Fibroblast of lung (primary cell): ENCODE data around the gene EFR3B. TPM values are rescaled to one million over a fixed set of nuclear protein-coding genes. Genes with fewer than 3 reads are reported as not detected.

ENCODE experiments used
- DNase-seq, 2 donors: peaks; one replicate each; pipeline versions ENCODE4 v3.0.0 to v3.0.0-alpha.2; 2010; ENCODE audit warnings: low read depth in 2 of 2
- H2AFZ ChIP-seq: 2 replicates; pipeline ENCODE4 v1.5.1; 2012; ENCODE audit warnings: low read length, control low read depth, inconsistent platforms
- H3K27ac ChIP-seq: 2 replicates; pipeline ENCODE4 v1.5.1; 2011; ENCODE audit warnings: low read length, control low read depth; ENCODE audit not compliant: insufficient read depth
- H3K27me3 ChIP-seq: 2 replicates; pipeline ENCODE4 v1.5.1; 2011; ENCODE audit warnings: mild to moderate bottlenecking, low read length; ENCODE audit not compliant: control insufficient read depth, insufficient read depth
- H3K36me3 ChIP-seq: 2 replicates; pipeline ENCODE4 v1.5.1; 2011; ENCODE audit warnings: low read length; ENCODE audit not compliant: control insufficient read depth, insufficient read depth
- H3K4me1 ChIP-seq: 2 replicates; pipeline ENCODE4 v1.5.1; 2011; ENCODE audit warnings: low read length; ENCODE audit not compliant: control insufficient read depth, insufficient read depth; ENCODE audit errors: extremely low read depth
- H3K4me2 ChIP-seq: 2 replicates; pipeline ENCODE4 v1.5.1; 2011; ENCODE audit warnings: low read length, control low read depth; ENCODE audit not compliant: insufficient read depth; ENCODE audit errors: extremely low read depth
- H3K4me3 ChIP-seq, 4 experiments: fragments of 200-600 bp in 1 of 4; sonication (generic) in 1 of 4; replicated peaks in 1 of 4; 2 replicates each; pipeline ENCODE4 v1.5.1; 2011 to 2016; ENCODE audit warnings: low read length in 4 of 4, low read depth in 3 of 4, mild to moderate bottlenecking in 3 of 4, control low read depth in 2 of 4, inconsistent platforms in 1 of 4, mixed read lengths in 1 of 4; ENCODE audit not compliant: insufficient read depth in 1 of 4; ENCODE audit errors: control extremely low read depth in 1 of 4
- H3K79me2 ChIP-seq: 2 replicates; pipeline ENCODE4 v1.5.1; 2012; ENCODE audit warnings: mild to moderate bottlenecking, low read length, inconsistent platforms; ENCODE audit not compliant: control insufficient read depth, insufficient read depth
- H3K9ac ChIP-seq: 2 replicates; pipeline ENCODE4 v1.5.1; 2011; ENCODE audit warnings: mild to moderate bottlenecking, low read length, control low read depth; ENCODE audit not compliant: insufficient read depth
- H3K9me3 ChIP-seq: 2 replicates; pipeline ENCODE4 v1.5.1; 2012; ENCODE audit warnings: low read depth, low read length; ENCODE audit not compliant: control insufficient read depth, insufficient read depth
- H4K20me1 ChIP-seq: 2 replicates; pipeline ENCODE4 v1.5.1; 2011; ENCODE audit warnings: low read length; ENCODE audit not compliant: control insufficient read depth, insufficient read depth; ENCODE audit errors: extremely low read depth
- EZH2 ChIP-seq: IDR thresholded peaks from 2 replicates; pipeline ENCODE4 v1.5.1; 2012; ENCODE audit warnings: low read length, control low read depth, mild to moderate bottlenecking; ENCODE audit errors: missing control alignments
- polyA plus RNA-seq, 2 donors: library from polyadenylated mRNA; depleted of rRNA in 1 of 2; stranded (reverse) in 1 of 2; unstranded in 1 of 2; fragments of >200 nt; gene quantifications; 2 replicates each; pipeline ENCODE4 v1.2.1, GENCODE V29; 2011 to 2012; ENCODE audit warnings: missing spikeins in 1 of 2
- total RNA-seq: library from RNA; depleted of rRNA; stranded (reverse); fragments of >200 nt; gene quantifications from 2 replicates; pipeline ENCODE4 v1.2.1, GENCODE V29; 2014
- TF ChIP-seq, protein P1 (sequence below), 2 donors: IDR thresholded peaks in 1 of 2; conservative IDR thresholded peaks in 1 of 2; 1 replicate in 1 of 2; 2 replicates in 1 of 2; pipeline ENCODE4 v1.5.1; 2011 to 2012; ENCODE audit warnings: low read length in 2 of 2, control low read depth in 1 of 2, inconsistent platforms in 1 of 2, low read depth in 1 of 2, mild to moderate bottlenecking in 1 of 2

EFR3B gene
- total and polyA plus RNA-seq, 2 donors (not counting 1 experiment from before 2014, with no cell fraction given) = 0.03 to 0.50 TPM

DNA sequence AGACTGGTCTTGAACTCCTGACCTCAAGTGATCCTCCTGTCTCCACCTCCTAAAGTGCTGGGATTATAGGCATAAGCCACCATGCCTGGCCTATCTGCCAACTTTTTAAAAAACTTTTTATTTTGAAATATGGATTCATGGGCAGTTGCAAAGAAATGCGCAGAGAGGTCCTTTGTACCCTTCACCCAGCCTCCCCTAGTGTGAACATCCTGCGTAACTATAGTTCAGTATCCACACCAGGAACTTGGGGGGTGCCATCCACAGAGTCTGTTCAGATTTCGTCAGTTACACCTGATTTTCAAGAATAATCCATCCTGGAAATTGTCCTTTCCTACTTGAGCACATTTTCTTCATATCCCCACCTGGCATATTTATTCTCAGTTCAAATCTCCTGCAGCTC lies 33.0 kb downstream of the EFR3B start:
- Histone ChIP-seq H3K36me3 (no peaks in the 10 kb centered on the region), H3K27ac (no peak overlapping the region), H2AFZ (no peak overlapping the region), H3K4me3 (no peak overlapping the region), H4K20me1 (no peaks in the 10 kb centered on the region), H3K9ac (no peak overlapping the region), H3K9me3 (no peaks in the 10 kb centered on the region), H3K27me3 (peaks cover 7% of the 10 kb centered on the region), H3K4me2 (no peak overlapping the region), H3K4me1 (peaks cover 4% of the 10 kb centered on the region), H3K79me2 (no peaks in the 10 kb centered on the region)
- TF ChIP-seq, protein P1, sequence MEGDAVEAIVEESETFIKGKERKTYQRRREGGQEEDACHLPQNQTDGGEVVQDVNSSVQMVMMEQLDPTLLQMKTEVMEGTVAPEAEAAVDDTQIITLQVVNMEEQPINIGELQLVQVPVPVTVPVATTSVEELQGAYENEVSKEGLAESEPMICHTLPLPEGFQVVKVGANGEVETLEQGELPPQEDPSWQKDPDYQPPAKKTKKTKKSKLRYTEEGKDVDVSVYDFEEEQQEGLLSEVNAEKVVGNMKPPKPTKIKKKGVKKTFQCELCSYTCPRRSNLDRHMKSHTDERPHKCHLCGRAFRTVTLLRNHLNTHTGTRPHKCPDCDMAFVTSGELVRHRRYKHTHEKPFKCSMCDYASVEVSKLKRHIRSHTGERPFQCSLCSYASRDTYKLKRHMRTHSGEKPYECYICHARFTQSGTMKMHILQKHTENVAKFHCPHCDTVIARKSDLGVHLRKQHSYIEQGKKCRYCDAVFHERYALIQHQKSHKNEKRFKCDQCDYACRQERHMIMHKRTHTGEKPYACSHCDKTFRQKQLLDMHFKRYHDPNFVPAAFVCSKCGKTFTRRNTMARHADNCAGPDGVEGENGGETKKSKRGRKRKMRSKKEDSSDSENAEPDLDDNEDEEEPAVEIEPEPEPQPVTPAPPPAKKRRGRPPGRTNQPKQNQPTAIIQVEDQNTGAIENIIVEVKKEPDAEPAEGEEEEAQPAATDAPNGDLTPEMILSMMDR (conservative IDR thresholded peaks at IDR 0.05 in 1 of 2, IDR thresholded peaks at IDR 0.05 in 1 of 2; ENCODE audit: low read depth in 1 of 2, low read length in 2 of 2) = no peak
- TF ChIP-seq EZH2 = no peak
- DNase-seq = no peak

DNA sequence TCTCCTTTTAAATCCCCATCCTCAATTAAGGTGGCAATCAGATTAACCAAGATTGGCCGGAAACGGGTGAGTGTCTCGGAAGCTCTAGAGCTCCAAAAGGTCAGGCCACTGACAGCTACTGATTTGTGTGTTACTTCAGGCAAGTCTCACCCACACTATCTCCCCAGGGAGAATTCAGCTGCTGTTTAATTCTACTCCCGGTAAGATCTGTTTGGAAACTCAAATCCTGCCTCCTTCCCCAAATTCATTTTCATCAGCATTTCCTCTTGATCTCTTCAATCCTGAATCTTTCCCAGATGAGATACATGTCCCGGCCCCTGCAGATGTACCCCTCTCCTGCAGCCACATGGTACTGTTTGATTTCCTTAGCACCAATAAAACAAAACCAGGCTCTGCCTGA lies 34.9 kb downstream of the EFR3B start:
- H3K4me2 ChIP-seq = no peak overlapping the region
- TF ChIP-seq, protein P1 (conservative IDR thresholded peaks at IDR 0.05 in 1 of 2, IDR thresholded peaks at IDR 0.05 in 1 of 2; ENCODE audit: low read depth in 1 of 2, low read length in 2 of 2) = no peak
- no peak for TF ChIP-seq EZH2
- H3K27me3 ChIP-seq = peaks cover 7% of the 10 kb centered on the region
- H3K4me3 ChIP-seq = no peak overlapping the region
- no peaks in the 10 kb centered on the region for H3K79me2 ChIP-seq
- H3K36me3 ChIP-seq = no peaks in the 10 kb centered on the region
- no peak overlapping the region for H2AFZ ChIP-seq
- no peak overlapping the region for H3K9ac ChIP-seq
- DNase-seq = no peak
- H3K4me1 ChIP-seq = peaks cover 4% of the 10 kb centered on the region
- no peak overlapping the region for H3K27ac ChIP-seq
- H4K20me1 ChIP-seq = no peaks in the 10 kb centered on the region
- H3K9me3 ChIP-seq = no peaks in the 10 kb centered on the region

DNA sequence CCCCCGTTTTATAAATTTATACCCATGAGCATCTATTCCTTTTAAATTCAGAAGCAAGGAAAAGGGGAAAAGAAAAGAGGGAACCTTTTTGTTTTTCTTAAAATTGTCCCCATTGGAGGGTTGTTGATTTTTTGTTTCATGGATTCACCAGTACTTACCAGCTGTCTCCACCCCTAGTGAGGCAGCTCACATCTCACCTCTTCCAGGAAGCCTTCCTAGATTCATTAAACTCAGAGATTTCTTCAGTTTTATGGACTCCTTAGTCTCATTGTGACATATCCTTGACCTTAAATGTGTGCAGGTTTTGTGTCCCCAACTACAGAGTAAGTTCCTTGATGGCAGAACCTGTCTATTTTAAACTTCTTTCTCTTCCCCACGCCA lies 35.9 kb downstream of the EFR3B start:
- Histone ChIP-seq H3K4me2 (no peak overlapping the region), H3K27ac (no peak overlapping the region), H4K20me1 (no peaks in the 10 kb centered on the region)

More for the DNA sequence above, 35.9 kb downstream of the EFR3B start:
- H3K27me3 ChIP-seq = peaks cover 14% of the 10 kb centered on the region
- TF ChIP-seq EZH2 = no peak
- TF ChIP-seq, protein P1 (conservative IDR thresholded peaks at IDR 0.05 in 1 of 2, IDR thresholded peaks at IDR 0.05 in 1 of 2; ENCODE audit: low read depth in 1 of 2, low read length in 2 of 2) = no peak
- H3K4me3 ChIP-seq = no peak overlapping the region
- no peak for DNase-seq
- H2AFZ ChIP-seq = no peak overlapping the region
- H3K9ac ChIP-seq = no peak overlapping the region
- no peaks in the 10 kb centered on the region for H3K9me3 ChIP-seq
- H3K36me3 ChIP-seq = no peaks in the 10 kb centered on the region
- no peaks in the 10 kb centered on the region for H3K79me2 ChIP-seq
- peaks cover 4% of the 10 kb centered on the region for H3K4me1 ChIP-seq
